HepG2 (cell line): ENCODE data around the gene RIPOR1. TPM values are rescaled to one million over a fixed set of nuclear protein-coding genes. Genes with fewer than 3 reads are reported as not detected.
A peak's percentile ranks its signal among the peaks of the same experiment; 100 is the strongest.

Experiments
- ASH2L ChIP-seq: fragments of 300-600, 200-600 bp; sonication (generic); IDR thresholded peaks from 2 replicates; pipeline ENCODE4 v1.7.0; 2017; ENCODE audit warnings: low read depth, mild to moderate bottlenecking, moderate library complexity, mixed read lengths, low read length; ENCODE audit not compliant: insufficient read length
- ATF7 ChIP-seq, 2 experiments: fragments of 450-650 bp in 1 of 2; sonication (generic) in 1 of 2; formaldehyde crosslinking in 1 of 2; IDR thresholded peaks; 2 replicates each; pipeline versions ENCODE4 v1.4.0 to v1.6.1; 2016 to 2020; ENCODE audit warnings: antibody characterized with exemption in 1 of 2, mild to moderate bottlenecking in 1 of 2, missing genetic modification reagents in 1 of 2
- GZF1 ChIP-seq: sonication (generic); formaldehyde crosslinking; IDR thresholded peaks from 2 replicates; pipeline ENCODE4 v1.5.1; 2020; ENCODE audit warnings: mild to moderate bottlenecking, missing genetic modification reagents
- KLF12 ChIP-seq: sonication (generic); formaldehyde crosslinking; IDR thresholded peaks from 2 replicates; pipeline ENCODE4 v1.4.0; 2020; ENCODE audit warnings: missing genetic modification reagents, borderline replicate concordance
- MEIS1 ChIP-seq: sonication (generic); formaldehyde crosslinking; IDR thresholded peaks from 2 replicates; pipeline ENCODE4 v1.9.0; 2021; ENCODE audit warnings: mild to moderate bottlenecking, missing genetic modification reagents, moderate library complexity, borderline replicate concordance
- NONO ChIP-seq, 2 experiments: fragments of 450-650 bp in 1 of 2; sonication (generic) in 1 of 2; formaldehyde crosslinking in 1 of 2; IDR thresholded peaks in 1 of 2; conservative IDR thresholded peaks in 1 of 2; 2 replicates each; pipeline versions ENCODE4 v1.6.1 to v1.8.0; 2017 to 2022; ENCODE audit warnings: mild to moderate bottlenecking in 1 of 2, missing genetic modification reagents in 1 of 2, moderate library complexity in 1 of 2
- PITX1 ChIP-seq: sonication (generic); formaldehyde crosslinking; IDR thresholded peaks from 2 replicates; pipeline ENCODE4 v1.5.1; 2020; ENCODE audit warnings: mild to moderate bottlenecking, missing genetic modification reagents
- SALL2 ChIP-seq: sonication (generic); formaldehyde crosslinking; IDR thresholded peaks from 2 replicates; pipeline ENCODE4 v1.8.1; 2023; ENCODE audit warnings: mild to moderate bottlenecking, missing genetic modification reagents, inconsistent platforms
- ZBTB39 ChIP-seq: sonication (generic); formaldehyde crosslinking; IDR thresholded peaks from 2 replicates; pipeline ENCODE4 v1.5.0; 2020; ENCODE audit warnings: missing genetic modification reagents
- ZIK1 ChIP-seq: sonication (generic); formaldehyde crosslinking; IDR thresholded peaks from 2 replicates; pipeline ENCODE4 v1.5.0; 2020; ENCODE audit warnings: mild to moderate bottlenecking, low read depth, missing genetic modification reagents, borderline replicate concordance
- ZNF121 ChIP-seq: sonication (generic); formaldehyde crosslinking; IDR thresholded peaks from 2 replicates; pipeline ENCODE4 v1.5.0; 2020; ENCODE audit warnings: mild to moderate bottlenecking, missing genetic modification reagents
- ZNF331 ChIP-seq: sonication (generic); formaldehyde crosslinking; IDR thresholded peaks from 2 replicates; pipeline ENCODE4 v1.4.0; 2020; ENCODE audit warnings: missing genetic modification reagents
- ZNF468 ChIP-seq: sonication (generic); formaldehyde crosslinking; IDR thresholded peaks from 2 replicates; pipeline ENCODE4 v1.8.0; 2022; ENCODE audit warnings: mild to moderate bottlenecking, moderate library complexity, missing genetic modification reagents
- ZNF747 ChIP-seq: sonication (generic); formaldehyde crosslinking; IDR thresholded peaks from 2 replicates; pipeline ENCODE4 v1.8.1; 2023; ENCODE audit warnings: missing genetic modification reagents, mild to moderate bottlenecking, borderline replicate concordance
- ZNF772 ChIP-seq: sonication (generic); formaldehyde crosslinking; IDR thresholded peaks from 2 replicates; pipeline ENCODE4 v1.5.0; 2020; ENCODE audit warnings: mild to moderate bottlenecking, missing genetic modification reagents
- polyA plus RNA-seq, 8 experiments: library from polyadenylated mRNA; depleted of rRNA in 3 of 8; stranded (reverse) in 7 of 8; unstranded in 1 of 8; fragments of >200 nt; fragmentation: Illumina TruSeq in 4 of 8; extraction: Trizol in 4 of 8; gene quantifications; 2 replicates each; pipeline versions ENCODE4 v1.2.1 to v1.2.3, GENCODE V29; 2011 to 2016; ENCODE audit warnings: low read depth in 4 of 8, missing spikeins in 1 of 8, mixed read lengths in 1 of 8; ENCODE audit not compliant: insufficient read depth in 1 of 8
- total RNA-seq, 5 experiments: library from RNA; depleted of rRNA; stranded (reverse); fragments of >200 nt; fragmentation: Illumina TruSeq; extraction: Trizol; gene quantifications; 2 replicates each; pipeline ENCODE4 v1.2.3, GENCODE V29; 2016; ENCODE audit warnings: low read depth in 1 of 5
- TF ChIP-seq, protein P1 (sequence below): sonication (generic); formaldehyde crosslinking; IDR thresholded peaks from 2 replicates; pipeline ENCODE4 v1.4.0; 2020; ENCODE audit warnings: missing genetic modification reagents, mild to moderate bottlenecking, borderline replicate concordance
- TF ChIP-seq, protein P2 (sequence below): sonication (generic); formaldehyde crosslinking; IDR thresholded peaks from 2 replicates; pipeline ENCODE4 v1.4.0; 2020; ENCODE audit warnings: missing genetic modification reagents

Gene RIPOR1
- total and polyA plus RNA-seq, 2 of the 13 experiments (the other 11 are each of a cell fraction or from before 2014, with no cell fraction given) = 4.6 to 8.1 TPM

GRCh38 chr16:67528870-67529581 is 397 bp downstream of the RIPOR1 start (continued):
- TF ChIP-seq ASH2L (no peak), ZNF747 (CRISPR knock-in tag) (peak; percentile 49; the same call in 1 of the 2 replicates), ZNF121 (CRISPR knock-in tag) (peak; percentile 89), NONO (IDR thresholded peaks at IDR 0.05) (no peak), NONO (CRISPR knock-in tag; conservative IDR thresholded peaks at IDR 0.05) (peak; percentile 9), ZIK1 (CRISPR knock-in tag) (0 out of 2 replicates have a peak, but pooled peaks have one; percentile 5), ATF7 (IDR thresholded peaks at IDR 0.05) (no peak), ATF7 (CRISPR knock-in tag; IDR thresholded peaks at IDR 0.05) (0 out of 2 replicates have a peak, but pooled peaks have one; percentile 29), ZNF468 (CRISPR knock-in tag) (no peak), PITX1 (CRISPR knock-in tag) (no peak), MEIS1 (CRISPR knock-in tag) (no peak), KLF12 (CRISPR knock-in tag) (0 out of 2 replicates have a peak, but pooled peaks have one; percentile 68), SALL2 (CRISPR knock-in tag) (peak; percentile 88), GZF1 (CRISPR knock-in tag) (0 out of 2 replicates have a peak, but pooled peaks have one; percentile 12), ZNF331 (CRISPR knock-in tag) (peak; percentile 20; the same call in 1 of the 2 replicates), ZNF772 (0 out of 2 replicates have a peak, but pooled peaks have one; percentile 6), ZBTB39 (no peak)
- TF ChIP-seq, protein P1, sequence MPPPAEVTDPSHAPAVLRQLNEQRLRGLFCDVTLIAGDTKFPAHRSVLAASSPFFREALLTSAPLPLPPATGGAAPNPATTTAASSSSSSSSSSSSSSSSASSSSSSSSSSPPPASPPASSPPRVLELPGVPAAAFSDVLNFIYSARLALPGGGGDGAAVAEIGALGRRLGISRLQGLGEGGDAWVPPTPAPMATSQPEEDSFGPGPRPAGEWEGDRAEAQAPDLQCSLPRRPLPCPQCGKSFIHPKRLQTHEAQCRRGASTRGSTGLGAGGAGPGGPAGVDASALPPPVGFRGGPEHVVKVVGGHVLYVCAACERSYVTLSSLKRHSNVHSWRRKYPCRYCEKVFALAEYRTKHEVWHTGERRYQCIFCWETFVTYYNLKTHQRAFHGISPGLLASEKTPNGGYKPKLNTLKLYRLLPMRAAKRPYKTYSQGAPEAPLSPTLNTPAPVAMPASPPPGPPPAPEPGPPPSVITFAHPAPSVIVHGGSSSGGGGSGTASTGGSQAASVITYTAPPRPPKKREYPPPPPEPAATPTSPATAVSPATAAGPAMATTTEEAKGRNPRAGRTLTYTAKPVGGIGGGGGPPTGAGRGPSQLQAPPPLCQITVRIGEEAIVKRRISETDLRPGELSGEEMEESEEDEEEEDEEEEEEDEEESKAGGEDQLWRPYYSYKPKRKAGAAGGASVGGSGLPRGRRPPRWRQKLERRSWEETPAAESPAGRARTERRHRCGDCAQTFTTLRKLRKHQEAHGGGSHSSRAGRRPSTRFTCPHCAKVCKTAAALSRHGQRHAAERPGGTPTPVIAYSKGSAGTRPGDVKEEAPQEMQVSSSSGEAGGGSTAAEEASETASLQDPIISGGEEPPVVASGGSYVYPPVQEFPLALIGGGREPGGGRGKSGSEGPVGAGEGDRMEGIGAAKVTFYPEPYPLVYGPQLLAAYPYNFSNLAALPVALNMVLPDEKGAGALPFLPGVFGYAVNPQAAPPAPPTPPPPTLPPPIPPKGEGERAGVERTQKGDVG (CRISPR knock-in tag) = no peak
- TF ChIP-seq, protein P2, sequence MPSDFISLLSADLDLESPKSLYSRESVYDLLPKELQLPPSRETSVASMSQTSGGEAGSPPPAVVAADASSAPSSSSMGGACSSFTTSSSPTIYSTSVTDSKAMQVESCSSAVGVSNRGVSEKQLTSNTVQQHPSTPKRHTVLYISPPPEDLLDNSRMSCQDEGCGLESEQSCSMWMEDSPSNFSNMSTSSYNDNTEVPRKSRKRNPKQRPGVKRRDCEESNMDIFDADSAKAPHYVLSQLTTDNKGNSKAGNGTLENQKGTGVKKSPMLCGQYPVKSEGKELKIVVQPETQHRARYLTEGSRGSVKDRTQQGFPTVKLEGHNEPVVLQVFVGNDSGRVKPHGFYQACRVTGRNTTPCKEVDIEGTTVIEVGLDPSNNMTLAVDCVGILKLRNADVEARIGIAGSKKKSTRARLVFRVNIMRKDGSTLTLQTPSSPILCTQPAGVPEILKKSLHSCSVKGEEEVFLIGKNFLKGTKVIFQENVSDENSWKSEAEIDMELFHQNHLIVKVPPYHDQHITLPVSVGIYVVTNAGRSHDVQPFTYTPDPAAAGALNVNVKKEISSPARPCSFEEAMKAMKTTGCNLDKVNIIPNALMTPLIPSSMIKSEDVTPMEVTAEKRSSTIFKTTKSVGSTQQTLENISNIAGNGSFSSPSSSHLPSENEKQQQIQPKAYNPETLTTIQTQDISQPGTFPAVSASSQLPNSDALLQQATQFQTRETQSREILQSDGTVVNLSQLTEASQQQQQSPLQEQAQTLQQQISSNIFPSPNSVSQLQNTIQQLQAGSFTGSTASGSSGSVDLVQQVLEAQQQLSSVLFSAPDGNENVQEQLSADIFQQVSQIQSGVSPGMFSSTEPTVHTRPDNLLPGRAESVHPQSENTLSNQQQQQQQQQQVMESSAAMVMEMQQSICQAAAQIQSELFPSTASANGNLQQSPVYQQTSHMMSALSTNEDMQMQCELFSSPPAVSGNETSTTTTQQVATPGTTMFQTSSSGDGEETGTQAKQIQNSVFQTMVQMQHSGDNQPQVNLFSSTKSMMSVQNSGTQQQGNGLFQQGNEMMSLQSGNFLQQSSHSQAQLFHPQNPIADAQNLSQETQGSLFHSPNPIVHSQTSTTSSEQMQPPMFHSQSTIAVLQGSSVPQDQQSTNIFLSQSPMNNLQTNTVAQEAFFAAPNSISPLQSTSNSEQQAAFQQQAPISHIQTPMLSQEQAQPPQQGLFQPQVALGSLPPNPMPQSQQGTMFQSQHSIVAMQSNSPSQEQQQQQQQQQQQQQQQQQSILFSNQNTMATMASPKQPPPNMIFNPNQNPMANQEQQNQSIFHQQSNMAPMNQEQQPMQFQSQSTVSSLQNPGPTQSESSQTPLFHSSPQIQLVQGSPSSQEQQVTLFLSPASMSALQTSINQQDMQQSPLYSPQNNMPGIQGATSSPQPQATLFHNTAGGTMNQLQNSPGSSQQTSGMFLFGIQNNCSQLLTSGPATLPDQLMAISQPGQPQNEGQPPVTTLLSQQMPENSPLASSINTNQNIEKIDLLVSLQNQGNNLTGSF = peak; percentile 74; the same call in 1 of the 2 replicates
